HG03439 (cell line): ENCODE results near the gene CDH11.

Source experiments
- ATAC-seq: cut with Tn5 transposase; IDR thresholded peaks from one replicate; pipeline ENCODE4 v1.9.1; 2021; ENCODE audit warnings: mild to moderate bottlenecking, moderate library complexity; ENCODE audit not compliant: unreplicated experiment

Gene CDH11

DNA sequence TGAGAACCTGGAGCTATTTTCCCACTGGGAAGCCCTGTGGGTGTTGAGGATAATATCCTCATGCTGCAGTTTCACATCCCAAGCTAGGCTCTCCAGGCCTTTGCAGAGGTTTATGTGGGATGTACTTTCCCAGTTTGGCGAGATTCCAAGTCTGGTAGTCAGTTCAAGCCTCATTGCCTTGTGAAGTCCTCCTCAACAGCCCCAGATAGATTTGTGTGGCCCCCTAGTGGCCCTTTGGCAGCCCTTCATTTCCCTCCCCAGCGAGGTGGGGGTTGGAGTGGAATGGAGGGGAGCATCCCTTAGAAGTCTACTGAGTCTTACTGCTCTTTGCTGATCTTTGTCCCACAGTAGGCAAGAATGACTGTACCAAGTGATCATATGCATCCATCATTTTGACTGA is 137.9 kb downstream of the CDH11 start:
- ATAC-seq, result no peak

DNA sequence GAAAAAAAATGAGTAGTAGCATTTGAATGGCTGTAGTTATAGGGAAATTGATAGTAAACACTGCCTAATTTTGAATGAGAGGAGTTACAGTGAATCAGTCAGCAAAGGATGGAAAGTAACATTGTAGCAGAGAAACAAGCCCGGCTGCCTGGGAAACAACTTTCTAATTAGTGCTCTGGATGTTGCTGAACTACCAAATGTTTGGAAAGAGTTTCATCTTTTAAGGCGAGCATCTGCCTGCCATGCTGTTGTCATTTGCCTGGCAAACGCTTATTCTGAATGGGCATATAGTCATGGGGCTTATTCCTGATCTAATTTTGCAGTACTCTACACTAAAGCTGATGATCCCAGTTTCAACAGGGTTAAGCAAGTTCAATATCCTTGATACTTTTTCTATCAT is 138.6 kb downstream of the CDH11 start:
- no peak for ATAC-seq

DNA sequence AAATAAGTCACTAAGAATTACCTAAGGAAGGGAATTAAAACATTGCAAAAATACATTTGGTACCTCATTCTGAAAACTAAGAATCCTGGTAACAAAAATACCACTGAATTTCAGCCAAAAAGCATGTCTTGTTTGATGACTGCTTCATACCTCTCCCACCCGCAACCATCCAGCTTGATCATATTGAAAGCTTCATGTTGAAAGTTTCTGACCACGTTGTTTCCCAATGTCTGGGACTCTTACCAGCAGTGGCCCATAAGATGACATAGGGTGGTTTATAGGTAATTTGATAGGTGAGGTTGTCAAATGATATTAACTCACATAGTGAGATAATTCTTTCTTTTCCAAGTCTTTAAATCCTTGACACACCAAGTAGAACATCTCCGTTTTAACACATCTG is 139.3 kb downstream of the CDH11 start:
- ATAC-seq, result no peak

DNA sequence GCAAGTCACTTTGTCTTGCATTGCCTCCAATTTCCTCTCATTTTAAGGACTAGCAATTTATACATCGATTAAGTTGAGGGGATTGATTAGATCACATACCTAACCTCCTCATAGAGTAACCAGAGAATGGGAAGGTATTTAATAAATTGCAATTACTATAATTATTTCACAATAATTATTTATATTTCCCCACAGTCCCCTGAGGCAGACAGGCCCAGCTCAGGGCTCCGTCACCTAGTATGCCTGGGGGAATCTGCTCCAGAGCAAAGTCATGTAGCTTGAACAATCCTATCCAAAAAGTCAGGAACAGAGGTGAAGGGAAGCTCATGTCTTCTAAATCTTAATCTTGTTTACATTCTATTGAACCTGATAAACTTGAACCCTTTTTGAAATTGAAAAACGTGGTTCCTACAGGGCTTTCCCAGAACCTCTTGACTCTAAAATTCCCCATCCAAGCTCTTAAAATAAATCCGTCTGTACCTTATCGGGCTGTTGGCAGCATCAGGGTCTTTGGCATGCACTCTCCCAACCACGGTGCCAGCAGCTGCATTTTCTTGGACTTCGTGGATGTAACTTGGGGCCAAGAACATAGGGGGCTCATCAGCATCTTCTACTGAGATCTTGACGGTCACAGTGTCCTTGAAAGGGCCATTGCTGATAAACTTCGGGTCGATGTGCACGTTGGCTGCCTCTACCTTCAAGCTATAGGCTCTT is 140.1 kb downstream of the CDH11 start:
- no peak for ATAC-seq

DNA sequence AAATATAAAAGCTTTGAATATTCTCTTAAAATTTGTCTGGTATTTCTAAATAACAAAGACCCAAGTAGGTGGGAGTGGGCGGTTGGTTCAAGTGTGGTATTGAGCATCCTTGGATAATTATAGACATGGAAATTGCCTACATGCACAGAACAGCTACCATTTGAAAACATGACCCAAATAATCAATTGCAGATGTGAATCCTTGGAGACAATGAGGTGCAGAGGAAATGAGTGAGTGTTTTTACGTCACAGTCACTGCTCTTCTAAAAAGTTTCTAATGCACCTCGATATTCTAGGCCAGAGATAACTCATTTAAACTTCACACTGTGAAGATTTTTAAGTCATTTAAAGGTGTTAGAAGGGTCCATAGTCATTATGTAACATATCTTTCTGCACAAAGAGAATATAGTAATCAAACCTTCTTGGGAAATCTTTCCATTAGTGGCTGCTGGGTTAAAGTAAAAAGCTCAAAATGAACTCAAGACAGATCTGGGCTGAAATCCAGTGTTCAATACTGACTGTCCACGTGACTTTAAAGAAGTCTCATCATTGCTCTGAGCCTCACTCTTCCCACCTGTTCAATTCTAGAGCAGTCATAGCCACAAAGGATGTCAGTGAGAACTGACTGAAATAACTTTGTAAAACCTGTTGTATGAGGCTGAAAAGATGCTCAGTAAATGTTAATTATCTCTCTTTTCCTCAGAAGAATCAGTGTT is 144.5 kb downstream of the CDH11 start:
- no peak for ATAC-seq

DNA sequence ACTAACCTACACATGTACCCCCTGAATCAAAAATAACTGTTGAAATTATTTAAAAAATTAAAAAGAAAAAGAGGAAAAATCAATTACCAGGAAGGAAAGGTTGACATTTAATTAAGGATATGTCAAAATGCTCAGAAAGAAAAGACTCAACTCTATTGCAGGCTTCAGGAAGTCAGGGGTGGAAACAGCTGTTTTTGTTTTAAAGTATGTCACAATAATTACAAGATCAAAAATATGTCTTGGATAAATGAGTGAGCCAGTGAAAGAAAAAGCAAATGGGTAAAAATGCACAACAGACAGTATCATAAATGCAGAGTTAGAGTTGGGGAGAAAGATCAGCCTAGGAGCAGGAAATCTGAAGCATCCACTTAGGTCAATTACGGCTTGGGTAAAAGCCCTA is 146.0 kb downstream of the CDH11 start:
- no peak for ATAC-seq

DNA sequence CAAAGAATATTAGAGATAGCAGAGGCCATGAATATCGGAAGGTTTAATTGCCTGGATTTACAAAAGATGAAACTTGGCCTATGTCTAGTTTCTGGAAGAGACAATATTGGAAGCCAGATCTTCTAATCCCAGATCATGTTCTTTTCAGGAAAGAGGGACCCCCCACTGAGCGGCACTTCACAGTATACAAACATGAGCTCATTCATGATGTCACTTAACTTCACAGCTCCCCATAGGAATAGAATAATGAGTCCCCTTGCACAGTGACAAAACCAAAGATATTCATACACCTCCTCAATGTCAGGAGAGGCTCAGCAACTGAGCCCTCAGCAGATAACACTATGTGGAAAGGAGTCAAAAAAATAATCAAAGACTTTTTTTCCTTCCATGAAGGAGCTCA is 147.5 kb downstream of the CDH11 start:
- ATAC-seq, result no peak

DNA sequence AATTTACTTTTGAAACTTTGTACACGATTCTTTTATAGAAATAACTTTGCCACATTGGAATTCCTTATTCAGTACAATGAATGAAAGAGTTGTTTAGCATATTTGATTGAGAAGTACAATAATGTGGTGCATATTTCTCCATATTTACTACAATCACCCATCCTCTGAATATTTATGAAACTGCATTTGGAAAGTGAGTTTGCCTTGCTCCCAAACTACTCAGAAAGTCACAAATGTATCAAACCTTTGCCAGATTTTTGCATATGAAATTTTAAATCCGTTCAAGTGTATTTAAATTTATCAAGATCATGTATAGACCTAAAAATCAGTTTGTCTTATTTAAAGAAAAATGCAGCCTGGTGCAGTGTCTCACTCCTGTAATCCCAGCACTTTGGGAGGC is 148.7 kb downstream of the CDH11 start:
- ATAC-seq, result no peak

DNA sequence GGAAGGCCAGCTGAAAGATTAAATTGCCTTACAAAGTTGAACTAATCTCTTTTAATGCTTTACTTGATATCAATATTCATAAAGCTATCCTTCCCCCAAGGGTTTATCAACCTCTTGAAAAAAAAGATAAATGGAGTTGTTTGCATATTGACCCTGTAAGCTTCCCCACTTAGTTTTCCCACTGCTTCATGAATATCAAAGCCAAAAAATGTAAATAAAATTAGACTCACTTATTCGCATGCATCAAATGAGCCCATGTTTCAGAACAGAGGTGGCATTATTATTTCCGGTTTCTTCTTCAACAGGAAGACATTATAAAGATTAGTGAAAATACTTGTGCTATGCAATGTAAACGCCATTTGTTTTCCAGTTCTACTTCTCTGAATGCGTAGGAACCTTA is 150.7 kb downstream of the CDH11 start:
- ATAC-seq, result no peak

DNA sequence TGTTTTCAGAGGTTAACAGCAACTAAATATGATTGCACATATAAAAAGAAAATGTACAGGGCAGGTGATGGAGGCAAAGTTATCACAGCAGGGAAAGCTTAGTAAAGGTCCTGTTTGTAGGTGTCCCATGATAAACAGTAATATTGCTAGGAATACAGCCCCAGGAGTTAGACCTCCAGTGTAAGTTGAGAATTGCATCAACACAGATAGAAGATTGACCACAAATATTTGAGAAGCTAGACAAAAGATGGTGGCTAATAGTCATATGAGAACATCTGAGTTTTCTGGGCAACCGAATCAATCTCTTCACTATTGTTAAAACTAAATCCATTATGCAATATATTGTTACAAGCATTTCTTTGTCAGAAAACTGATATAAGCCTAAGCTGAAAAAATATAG is 152.6 kb downstream of the CDH11 start:
- no peak for ATAC-seq

DNA sequence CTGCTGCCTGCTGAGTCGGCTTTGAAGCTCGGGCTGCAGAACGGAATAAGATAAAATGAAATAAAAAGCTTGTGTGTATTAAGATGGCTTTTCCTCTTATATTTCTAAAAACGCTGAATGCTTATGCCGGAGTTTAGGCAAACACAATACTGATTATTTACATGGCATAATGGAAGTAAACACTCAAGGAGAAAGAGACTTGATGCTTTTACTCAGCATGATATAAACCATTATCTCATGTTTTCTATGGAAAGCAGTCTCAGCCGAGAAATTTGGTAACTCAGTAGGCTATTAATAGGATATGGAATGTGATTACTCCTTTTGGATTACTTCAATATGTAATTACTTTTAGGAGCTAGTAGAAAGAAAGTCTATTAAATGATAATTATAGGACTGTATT is 153.3 kb downstream of the CDH11 start:
- no peak for ATAC-seq

DNA sequence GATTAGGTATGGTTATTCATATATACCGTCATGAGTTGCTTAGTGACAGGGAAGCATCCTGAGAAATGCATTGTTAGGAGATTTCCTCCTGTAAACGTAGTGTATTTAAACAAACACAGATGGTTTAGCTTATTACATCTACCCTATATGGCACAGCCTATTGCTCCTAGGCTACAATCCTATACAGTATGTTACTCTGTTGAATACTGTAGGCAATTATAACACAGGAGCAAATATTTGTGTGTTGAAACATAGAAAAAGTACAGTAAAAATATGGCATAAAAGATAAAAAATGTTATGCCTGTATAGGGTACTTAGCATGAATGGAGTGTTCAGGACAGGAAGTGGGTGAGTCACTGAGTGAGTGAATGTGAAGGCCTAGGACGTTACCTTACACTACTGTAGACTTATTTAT is 157.7 kb downstream of the CDH11 start:
- ATAC-seq, result no peak

DNA sequence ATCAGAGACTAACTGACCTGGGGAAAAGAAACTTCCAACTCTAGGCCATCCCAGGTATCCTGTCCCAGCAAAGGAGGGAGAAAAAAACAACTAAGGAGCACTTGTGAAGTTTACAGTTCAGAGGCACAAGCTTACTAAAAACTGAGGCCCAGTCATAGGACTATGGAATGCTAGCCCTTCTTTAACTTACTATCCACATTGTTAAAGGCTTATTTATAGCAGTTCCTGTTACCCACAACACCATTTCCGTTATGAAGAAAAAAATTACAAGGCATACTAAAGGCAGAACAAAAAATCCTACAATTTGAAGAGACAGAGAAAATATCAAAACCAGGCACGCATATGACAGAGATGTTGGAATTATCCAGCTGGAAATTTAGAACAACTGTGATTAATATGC is 159.1 kb downstream of the CDH11 start:
- ATAC-seq, result no peak

DNA sequence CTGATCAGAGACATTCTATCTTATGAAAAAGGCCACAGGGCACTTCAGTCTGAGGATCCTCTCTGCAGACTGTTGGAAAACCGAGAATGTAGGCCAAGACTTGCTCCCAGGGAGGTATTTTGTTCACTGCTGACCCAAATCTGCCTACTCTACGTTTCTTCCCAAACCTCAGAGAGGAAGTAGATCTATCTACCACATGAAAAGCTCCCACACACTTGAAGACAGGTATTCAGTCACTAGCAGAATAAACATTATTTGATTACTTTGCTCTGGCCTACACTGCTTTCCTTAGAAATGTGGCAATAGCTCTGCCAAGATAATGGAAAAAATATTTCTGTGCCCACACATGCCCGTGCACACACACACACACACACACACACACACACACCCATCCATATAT is 164.6 kb downstream of the CDH11 start:
- no peak for ATAC-seq

DNA sequence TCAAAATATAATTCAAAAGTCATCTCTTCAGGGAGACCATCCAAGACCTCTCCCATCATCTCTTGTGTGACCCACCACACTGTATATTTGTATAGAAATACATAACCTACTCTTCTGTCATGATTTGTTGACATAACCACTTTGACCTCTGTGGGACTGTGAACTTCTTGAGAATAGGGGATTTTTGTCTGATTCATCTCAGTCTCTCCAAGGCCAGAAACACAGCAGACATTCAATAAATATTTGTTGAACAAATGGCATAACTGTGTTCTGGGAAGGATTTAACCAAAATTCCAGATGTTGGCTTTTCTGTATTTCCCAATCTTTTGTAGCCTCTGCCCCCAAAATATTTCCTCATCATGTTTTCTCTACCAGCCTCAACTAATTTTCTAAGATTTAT is 169.7 kb downstream of the CDH11 start:
- ATAC-seq, result no peak

DNA sequence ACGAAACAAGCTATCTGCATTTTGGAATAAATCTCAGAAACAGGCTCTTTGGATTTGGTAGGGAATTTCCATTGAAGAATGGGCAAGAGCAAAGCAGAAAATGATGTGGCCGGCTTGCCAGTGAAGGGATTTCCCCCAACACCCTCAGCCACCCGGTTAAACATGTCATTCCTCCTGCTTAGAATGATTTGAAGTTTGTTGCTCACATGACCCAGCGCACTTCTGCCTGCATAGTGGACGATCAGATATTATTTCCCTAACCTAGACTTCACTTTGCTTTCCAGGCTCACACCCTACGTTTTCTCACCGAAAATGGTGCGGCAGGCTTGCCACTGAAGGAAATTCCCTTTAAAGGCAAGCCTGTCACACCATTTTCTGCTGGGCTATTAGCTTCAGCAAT is 170.7 kb downstream of the CDH11 start:
- ATAC-seq, result no peak

DNA sequence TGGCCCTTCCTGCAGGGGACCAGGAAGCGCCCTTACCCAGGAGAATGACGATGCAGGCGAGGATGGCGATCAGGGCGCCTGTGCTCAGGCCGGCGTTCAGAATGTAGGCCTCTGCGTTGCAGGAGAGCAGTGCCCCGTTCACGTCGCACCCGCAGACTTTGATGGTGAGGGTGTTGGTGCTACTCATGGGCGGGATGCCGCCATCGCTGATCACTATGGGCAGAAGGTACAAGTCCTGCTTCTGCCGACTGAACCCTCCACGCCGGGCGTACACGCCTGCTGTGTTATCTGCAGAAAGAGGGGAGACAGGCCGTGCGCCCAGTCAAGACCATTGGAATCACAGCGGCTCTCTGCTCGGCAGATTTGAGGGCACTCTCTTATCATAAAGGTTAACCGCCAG is 171.1 kb downstream of the CDH11 start:
- ATAC-seq, result no peak

DNA sequence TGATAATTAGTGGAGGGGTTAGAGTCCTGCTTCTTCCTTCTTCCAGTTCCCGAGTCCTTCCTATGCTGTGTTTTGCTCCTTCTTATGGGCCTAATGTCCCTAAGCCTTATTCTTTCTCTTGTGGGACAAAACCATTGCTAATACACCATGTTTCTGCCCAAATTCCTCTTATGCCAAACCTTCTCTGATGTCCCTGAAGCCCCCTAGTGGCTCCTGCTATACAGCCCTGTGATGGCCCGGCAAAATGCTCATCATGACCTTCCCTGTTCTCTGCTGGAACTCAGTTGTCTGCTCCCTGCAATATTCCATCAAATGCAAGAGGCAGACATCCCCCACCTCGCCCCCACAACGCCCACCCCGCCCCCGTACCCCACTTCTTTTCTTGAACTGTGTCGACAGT is 171.6 kb downstream of the CDH11 start:
- ATAC-seq, result no peak

DNA sequence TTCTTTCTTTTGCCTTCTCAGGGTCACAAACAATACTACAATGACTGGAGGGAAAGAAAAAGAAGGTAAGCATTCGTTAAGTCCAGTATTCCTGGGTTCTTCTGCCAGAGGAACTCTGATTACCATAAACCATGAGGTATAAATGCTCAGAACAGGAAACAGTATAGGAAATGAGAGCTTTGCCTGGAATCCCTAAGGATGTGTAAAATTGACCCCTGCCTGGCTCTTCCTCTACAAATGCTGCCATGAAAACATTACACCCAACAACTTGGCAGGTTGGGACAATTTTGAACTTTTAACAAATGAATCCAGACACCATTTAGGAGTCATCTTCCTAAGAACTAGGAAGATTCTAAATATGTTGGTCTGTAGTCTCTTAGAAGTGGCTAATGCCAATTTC is 173.8 kb downstream of the CDH11 start:
- ATAC-seq, result no peak

DNA sequence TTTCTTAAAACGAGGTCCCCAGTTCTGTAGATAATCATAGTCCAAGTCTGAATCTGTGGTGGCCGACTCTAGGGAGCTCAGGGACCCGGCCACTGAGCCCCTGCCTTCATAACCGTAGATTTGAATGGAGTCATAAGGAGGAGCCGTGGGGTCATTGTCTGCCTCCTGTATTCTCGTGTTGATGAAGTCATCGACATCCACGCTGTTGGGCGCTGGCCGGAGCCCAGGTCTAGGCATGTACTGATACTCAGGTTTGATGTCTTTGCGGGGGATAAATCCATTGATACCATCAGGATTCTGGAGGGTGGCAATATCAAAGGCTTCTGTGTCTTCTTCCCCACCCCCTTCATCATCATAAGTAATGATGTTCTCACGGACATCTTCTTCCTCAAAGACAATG is 174.2 kb downstream of the CDH11 start:
- ATAC-seq, result no peak

DNA sequence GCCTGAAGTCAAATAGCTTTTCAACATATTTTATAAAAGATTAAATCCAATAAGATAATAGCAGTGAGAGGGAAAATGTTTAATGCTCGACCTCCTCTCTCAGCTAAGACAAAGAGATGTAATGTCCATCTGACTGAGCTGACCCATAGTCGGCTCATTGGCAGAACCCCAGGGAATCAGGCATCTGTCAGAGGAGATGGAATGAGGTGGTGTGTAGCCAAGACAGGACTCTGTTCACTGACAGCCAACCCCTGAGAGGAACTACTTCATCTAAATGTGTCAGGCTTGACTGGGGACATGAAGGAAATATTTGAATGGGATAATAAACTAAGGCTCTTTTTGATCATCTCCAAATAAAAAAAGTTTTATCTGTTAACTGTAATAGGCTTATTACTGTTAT is 188.0 kb downstream of the CDH11 start:
- no peak for ATAC-seq

DNA sequence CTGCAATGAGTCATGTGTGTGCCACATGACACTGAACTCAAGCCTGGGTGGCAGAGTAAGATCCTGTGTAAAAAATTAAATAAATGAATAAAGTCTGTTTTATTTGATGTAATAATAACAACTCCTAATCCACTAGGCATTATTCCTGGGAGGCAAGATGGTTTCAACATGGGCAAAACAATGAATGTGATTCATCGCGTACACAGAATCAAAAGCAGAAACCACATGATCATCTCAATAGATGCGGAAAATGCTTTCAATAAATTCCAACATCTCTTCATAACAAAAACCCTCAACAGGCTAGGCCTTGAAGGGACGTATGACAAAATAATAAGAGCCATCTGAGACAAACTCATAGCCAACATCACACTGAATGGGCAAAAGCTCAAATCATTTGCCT is 195.4 kb downstream of the CDH11 start:
- no peak for ATAC-seq

DNA sequence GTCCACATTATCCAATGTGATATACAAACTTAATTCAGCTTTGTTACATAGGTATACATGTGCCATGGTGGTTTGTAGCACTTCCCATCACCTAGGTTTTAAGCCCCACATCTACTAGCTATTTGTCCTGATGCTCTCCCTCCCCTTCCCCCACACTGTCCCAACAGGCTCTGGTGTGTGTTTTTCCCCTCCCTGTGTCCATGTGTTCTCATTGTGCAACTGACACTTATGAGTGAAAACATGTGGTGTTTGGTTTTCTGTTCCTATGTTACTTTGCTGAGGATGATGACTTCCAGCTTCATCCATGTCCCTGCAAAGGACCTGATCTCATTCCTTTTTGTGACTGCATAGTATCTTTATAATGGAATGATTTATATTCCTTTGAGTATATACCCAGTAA is 196.7 kb downstream of the CDH11 start:
- ATAC-seq, result no peak
